ENCODE measurements around the gene FN3K.

- TF ChIP-seq CTCF (IDR thresholded peaks at IDR 0.05; ENCODE audit: insufficient read depth, low read length, poor library complexity, severe bottlenecking) (no peak), EZH2phosphoT487 (conservative IDR thresholded peaks at IDR 0.05; ENCODE audit: low read length) (no peak)
Measured at GRCh38 chr17:82699551-82699950, 35.9 kb upstream of the FN3K start.
